Right renal pelvis (tissue), 4 donors: Measurements from ENCODE around the gene APOBEC2. TPM values are rescaled to one million over a fixed set of nuclear protein-coding genes. Genes with fewer than 3 reads are reported as not detected.

Experiments
- DNase-seq, 4 donors: peaks; one replicate each; pipeline ENCODE4 v3.0.0-alpha.2; 2013; ENCODE audit warnings: low read depth in 4 of 4, low spot score in 3 of 4, missing footprints in 1 of 4
- polyA plus RNA-seq, 4 donors: library from polyadenylated mRNA; unstranded; fragments of 120-200 nt; gene quantifications; one replicate each; pipeline ENCODE4 v1.2.1, GENCODE V29; 2013; ENCODE audit not compliant: insufficient read length in 4 of 4

Gene APOBEC2
- polyA plus RNA-seq, 4 donors: 0.18 to 0.65 (median 0.23) TPM

DNA sequence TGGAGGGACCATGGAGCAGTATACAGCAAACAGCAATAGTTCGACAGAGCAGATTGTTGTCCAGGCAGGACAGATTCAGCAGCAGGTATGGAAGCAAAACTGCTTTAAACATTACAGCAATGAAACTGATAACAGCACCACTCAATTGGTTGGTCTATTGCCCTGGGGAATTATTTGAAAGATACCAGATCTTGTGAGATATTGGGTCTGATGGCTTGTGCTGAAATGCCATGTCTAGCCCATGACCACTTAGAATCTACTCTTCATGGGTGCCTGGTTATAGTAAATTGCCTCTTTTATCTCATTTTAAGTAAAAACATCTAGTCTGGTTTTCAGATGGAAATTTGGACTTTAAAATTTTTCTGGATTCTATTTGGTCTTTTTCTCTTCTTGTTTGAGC is 26.1 kb downstream of the APOBEC2 start:
- no peak for DNase-seq

GRCh38 chr6:41080621-41081020 is 27.6 kb downstream of the APOBEC2 start:
- no peak for DNase-seq

GRCh38 chr6:41083072-41083471 is 30.1 kb downstream of the APOBEC2 start:
- DNase-seq: no peak

DNA sequence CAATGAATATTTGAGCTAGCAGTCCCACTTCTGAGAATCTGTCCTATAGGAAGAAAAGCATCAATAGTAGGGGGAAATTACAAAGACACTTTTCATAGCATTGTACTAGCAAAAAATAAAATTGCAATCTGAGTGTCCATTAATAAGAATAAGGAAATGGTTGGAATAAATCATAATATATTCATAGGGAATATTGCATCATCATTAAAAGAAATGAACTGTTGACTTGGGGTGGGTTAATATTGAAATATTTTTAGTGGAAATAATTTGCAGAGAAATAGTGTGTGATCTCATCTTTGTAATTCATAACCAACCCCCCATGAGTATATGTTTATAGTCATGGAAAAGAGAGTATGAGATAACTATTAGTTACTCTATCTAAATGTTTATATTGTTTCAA is 32.2 kb downstream of the APOBEC2 start:
- DNase-seq: no peak

GRCh38 chr6:41088451-41088850 is 35.4 kb downstream of the APOBEC2 start:
- DNase-seq: no peak

DNA sequence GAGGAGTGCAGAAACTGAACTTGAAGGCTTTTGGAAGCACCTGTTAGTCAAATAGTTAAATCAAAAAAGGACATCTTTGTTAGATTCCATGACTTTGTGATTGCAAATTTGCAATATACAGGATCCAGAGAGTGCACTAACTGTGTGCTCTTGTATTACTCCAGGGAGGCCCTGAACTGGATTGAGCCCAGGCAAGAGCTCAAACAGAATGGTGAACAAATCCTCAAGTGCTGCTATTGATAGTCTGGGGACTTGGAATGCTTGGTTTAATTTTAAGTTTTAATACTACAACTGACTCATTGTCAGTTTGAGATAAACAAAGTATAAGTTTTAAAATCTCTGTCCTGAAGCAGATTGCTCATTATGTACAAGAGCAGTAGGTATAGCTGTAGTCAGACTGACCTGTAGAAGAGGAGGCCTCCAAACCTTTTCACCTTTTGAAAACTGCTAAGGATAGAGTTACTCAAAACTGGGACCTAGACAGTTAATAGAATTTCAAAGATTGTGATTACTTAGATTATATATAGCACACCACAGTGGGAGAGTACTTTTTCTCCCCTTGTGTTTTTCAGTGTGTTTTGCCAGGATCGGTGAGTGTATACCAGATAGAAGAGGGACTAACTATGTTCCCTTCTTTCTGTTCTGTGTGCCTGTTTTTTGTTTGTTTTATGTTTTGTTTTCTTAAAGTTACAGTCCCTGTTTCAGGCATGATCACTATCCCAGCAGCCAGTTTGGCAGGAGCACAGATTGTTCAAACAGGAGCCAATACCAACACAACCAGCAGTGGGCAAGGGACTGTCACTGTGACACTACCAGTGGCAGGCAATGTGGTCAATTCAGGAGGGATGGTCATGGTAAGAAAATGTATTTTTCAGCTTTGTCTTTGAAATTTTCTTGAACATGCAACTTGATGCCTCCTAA is 38.1 kb downstream of the APOBEC2 start:
- no peak for DNase-seq

DNA sequence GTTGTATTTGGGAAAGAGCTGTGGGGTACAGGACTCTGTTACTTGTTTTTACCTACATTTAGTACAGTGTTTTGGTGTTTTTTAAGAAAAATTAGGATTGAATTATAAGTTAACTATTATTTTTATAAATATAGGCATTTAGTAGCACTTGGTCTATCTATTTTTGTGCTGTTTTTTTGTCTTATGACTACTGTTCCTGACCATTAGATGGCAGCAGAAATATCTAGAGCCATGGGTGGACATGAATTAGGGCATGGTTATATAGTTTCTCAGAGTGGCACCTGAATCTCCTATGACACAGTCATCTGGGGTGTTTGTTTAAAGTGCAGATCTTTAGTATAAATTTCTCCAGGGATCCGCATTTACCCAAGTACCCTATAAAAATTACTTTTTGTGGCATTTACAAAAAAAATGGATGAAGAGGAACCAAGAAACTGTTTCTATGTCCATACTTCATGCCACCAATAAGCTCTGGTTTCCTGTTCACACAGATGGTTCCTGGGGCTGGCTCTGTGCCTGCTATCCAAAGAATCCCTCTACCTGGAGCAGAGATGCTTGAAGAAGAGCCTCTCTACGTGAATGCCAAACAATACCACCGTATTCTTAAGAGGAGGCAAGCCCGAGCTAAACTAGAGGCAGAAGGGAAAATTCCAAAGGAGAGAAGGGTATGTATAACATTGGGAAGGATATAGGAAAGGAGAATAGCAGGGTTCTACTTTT is 39.6 kb downstream of the APOBEC2 start:
- DNase-seq: no peak

- no peak for DNase-seq
Observed at GRCh38 chr6:41093729-41094128, 40.7 kb downstream of the APOBEC2 start.

DNA sequence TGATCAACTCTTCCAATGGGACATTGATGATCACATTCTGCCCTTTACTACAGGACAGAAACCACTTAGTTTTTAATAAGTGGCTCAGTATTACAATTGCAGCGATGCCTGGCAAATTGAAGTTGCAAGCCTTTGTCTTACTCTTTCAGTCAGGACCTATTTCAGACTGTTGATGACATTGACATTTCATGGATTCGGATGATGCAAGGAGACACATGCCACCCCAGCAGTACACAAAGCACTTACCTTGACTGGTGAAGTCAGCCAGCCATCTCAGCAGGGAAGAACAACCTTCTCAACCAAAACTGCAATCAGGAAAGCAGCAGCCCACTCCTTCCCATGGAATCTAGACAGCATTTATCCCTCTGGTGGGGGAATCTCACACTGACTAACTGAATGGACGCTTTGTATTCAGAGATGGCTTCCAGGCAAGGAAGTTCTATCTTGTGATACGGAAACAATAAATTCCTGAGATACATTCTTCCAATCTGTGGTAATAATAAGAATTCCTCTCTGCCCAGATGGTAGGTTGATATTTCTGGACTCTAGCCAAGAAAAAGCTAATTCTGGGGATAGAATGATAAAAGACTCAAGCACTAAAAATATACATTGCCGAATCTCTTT is 44.6 kb downstream of the APOBEC2 start:
- no peak for DNase-seq

DNA sequence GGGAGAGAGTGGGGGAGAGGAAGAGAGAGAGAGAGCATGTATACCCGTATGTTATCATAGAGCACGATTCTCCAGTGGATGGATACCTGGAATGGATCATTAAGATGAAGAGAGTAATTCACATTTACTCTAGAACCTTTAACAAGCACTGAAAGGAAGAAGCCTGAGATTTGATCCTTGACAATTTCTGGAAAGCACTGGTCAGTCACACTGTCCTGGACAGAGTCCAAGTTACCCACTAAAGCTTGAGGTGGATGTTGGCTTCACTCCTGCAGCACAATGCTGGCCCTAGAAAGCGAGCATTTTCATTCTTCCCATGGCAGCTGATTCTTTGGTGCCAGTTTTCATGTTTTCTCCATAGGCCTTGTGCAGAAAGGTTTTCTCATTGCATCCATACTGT is 45.4 kb downstream of the APOBEC2 start:
- DNase-seq: no peak

DNA sequence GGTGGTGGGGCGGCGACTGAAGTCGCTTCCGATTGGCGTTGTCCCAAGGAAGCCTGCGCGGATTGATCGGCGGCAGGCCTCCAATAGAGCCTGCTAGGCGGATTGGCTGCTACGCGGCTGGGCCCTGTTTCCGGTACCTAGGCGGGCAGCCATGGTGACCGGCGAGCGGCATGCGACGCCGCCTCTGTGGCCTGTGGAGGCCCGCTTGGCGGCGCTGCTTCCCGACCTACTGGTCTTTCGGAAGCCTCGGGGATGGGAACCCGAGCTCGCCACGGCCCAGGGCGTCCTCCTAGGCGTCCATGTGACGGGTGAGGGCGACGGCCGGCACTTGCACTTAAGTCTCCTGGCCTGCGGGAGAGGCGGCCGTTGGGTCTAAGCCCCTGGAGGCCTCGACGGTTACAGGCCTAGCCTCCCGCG is 47.9 kb downstream of the APOBEC2 start:
- DNase-seq: no peak

- no peak for DNase-seq
Observed at GRCh38 chr6:41103847-41104246, 50.8 kb downstream of the APOBEC2 start.

- DNase-seq: no peak
Observed at GRCh38 chr6:41111017-41111416, 58.0 kb downstream of the APOBEC2 start.

Other genes starting within 250 kb of the APOBEC2 start
- 1 to 10 TPM; 5.3 to 7.9 (median 6.1) TPM for gene UNC5CL, start 14.0 kb upstream of the APOBEC2 start, polyA plus RNA-seq
- gene TSPO2, start 10.7 kb upstream of the APOBEC2 start, polyA plus RNA-seq: under 1 TPM in 3 of 4 donors, not detected in 1; 0.45 to 0.69 (median 0.66) TPM
- 10 to 100 TPM; 62.5 to 69.1 (median 63.9) TPM for gene OARD1, start 19.2 kb downstream of the APOBEC2 start, polyA plus RNA-seq
- gene NFYA, start 19.8 kb downstream of the APOBEC2 start, polyA plus RNA-seq: 10 to 100 TPM; 45.2 to 52.0 (median 51.5) TPM
- gene TREML1, start 101.1 kb downstream of the APOBEC2 start, polyA plus RNA-seq: 1 to 10 TPM in 1 of 4 donors, under 1 TPM in 3; 0.52 to 1.2 (median 0.79) TPM
- gene TREM2, start 109.9 kb downstream of the APOBEC2 start, polyA plus RNA-seq: under 1 TPM; 0.15 to 0.63 (median 0.42) TPM
- gene TREML2, start 147.9 kb downstream of the APOBEC2 start, polyA plus RNA-seq: under 1 TPM; 0.04 to 0.40 (median 0.18) TPM
- not detected for gene TREML4, start 175.1 kb downstream of the APOBEC2 start, polyA plus RNA-seq
- gene TREM1, start 233.5 kb downstream of the APOBEC2 start, polyA plus RNA-seq: under 1 TPM in 1 of 4 donors, not detected in 3; 0.29 TPM